ENCODE measurements around the gene FAM234B.

Gene FAM234B

GRCh38 chr12:13124656-13125505 lies 80.7 kb downstream of the FAM234B start:
- no peak for DNase-seq

GRCh38 chr12:13125996-13126395 lies 81.8 kb downstream of the FAM234B start:
- DNase-seq: no peak

GRCh38 chr12:13126494-13126893 lies 82.3 kb downstream of the FAM234B start:
- DNase-seq: no peak

- DNase-seq: no peak
These were observed 83.3 kb downstream of the FAM234B start for GRCh38 chr12:13127444-13127843.

- DNase-seq: no peak
These were observed 84.2 kb downstream of the FAM234B start for GRCh38 chr12:13128291-13128965.

- DNase-seq: no peak
These were observed 86.8 kb downstream of the FAM234B start for GRCh38 chr12:13130981-13131380.
